Brain microvascular endothelial cell (primary cell): ENCODE measurements around the gene FAM170A.

ENCODE experiments used
- DNase-seq: peaks from one replicate; pipeline ENCODE4 v3.0.0-alpha.2; 2020
- H3K27ac ChIP-seq: fragments of 250-450 bp; sonication (Bioruptor Pico); 2 replicates; pipeline ENCODE4 v1.5.1; 2020; ENCODE audit warnings: mild to moderate bottlenecking, moderate library complexity
- H3K27me3 ChIP-seq: fragments of 250-450 bp; sonication (Bioruptor Pico); replicated peaks from 2 replicates; pipeline ENCODE4 v1.5.1; 2020; ENCODE audit warnings: mild to moderate bottlenecking
- H3K36me3 ChIP-seq: fragments of 250-450 bp; sonication (Bioruptor Pico); replicated peaks from 2 replicates; pipeline ENCODE4 v1.5.1; 2020; ENCODE audit warnings: mild to moderate bottlenecking
- H3K4me3 ChIP-seq: 2 replicates; pipeline ENCODE4 v1.5.1; 2011; ENCODE audit warnings: low read depth, mild to moderate bottlenecking, control low read depth, low read length, moderate library complexity
- CTCF ChIP-seq: IDR thresholded peaks from 2 replicates; pipeline ENCODE4 v1.5.1; 2011; ENCODE audit warnings: low read depth, mild to moderate bottlenecking, moderate library complexity, low read length, control low read depth, inconsistent platforms; ENCODE audit errors: missing control alignments
- in situ Hi-C: cut with HindIII; loops from 2 replicates; pipeline ENCODE4 v1.10.0; 2017; ENCODE audit warnings: low sequenced_read_pairs, low pct_ligation_motif_present

FAM170A gene

GRCh38 chr5:119614838-119615237 is 14.5 kb upstream of the FAM170A start:
- H3K4me3 ChIP-seq, result no peak overlapping the region
- DNase-seq, result no peak
- in situ Hi-C loops, result no loop called here
- TF ChIP-seq CTCF, result no peak
- no peaks in the 10 kb centered on the region for H3K27me3 ChIP-seq
- H3K27ac ChIP-seq, result no peak overlapping the region
- no peaks in the 10 kb centered on the region for H3K36me3 ChIP-seq

- in situ Hi-C loops, result no loop called here
- no peak for DNase-seq
- Histone ChIP-seq H3K27me3 (no peaks in the 10 kb centered on the region), H3K27ac (no peak overlapping the region), H3K4me3 (no peak overlapping the region), H3K36me3 (no peaks in the 10 kb centered on the region)
- no peak for TF ChIP-seq CTCF
Measured at GRCh38 chr5:119626086-119626485, 3.3 kb upstream of the FAM170A start.

- DNase-seq, result no peak
- no peaks in the 10 kb centered on the region for H3K36me3 ChIP-seq
Measured at GRCh38 chr5:119630752-119631440, 1.5 kb downstream of the FAM170A start.

GRCh38 chr5:119631660-119632059 is 2.3 kb downstream of the FAM170A start:
- no peak overlapping the region for H3K27ac ChIP-seq
- H3K36me3 ChIP-seq, result no peaks in the 10 kb centered on the region
- no peak for TF ChIP-seq CTCF
- no peaks in the 10 kb centered on the region for H3K27me3 ChIP-seq
- no peak overlapping the region for H3K4me3 ChIP-seq
- in situ Hi-C loops, result no loop called here
- DNase-seq, result no peak

More at GRCh38 chr5:119630752-119631440, 1.5 kb downstream of the FAM170A start:
- no peak for TF ChIP-seq CTCF
- in situ Hi-C loops, result no loop called here
- Histone ChIP-seq H3K27ac (no peak overlapping the region), H3K4me3 (no peak overlapping the region), H3K27me3 (no peaks in the 10 kb centered on the region)

- DNase-seq, result no peak
- no peak overlapping the region for H3K27ac ChIP-seq
- in situ Hi-C loops, result no loop called here
- H3K27me3 ChIP-seq, result no peaks in the 10 kb centered on the region
- H3K36me3 ChIP-seq, result no peaks in the 10 kb centered on the region
- no peak for TF ChIP-seq CTCF
- H3K4me3 ChIP-seq, result no peak overlapping the region
Measured at GRCh38 chr5:119651486-119651885, 22.1 kb downstream of the FAM170A start.

GRCh38 chr5:119655061-119655460 is 25.7 kb downstream of the FAM170A start:
- no peak for TF ChIP-seq CTCF
- peak; percentile 24 for DNase-seq
- in situ Hi-C loops, result no loop called here
- H3K27ac ChIP-seq, result no peak overlapping the region
- H3K36me3 ChIP-seq, result no peaks in the 10 kb centered on the region
- H3K27me3 ChIP-seq, result no peaks in the 10 kb centered on the region
- H3K4me3 ChIP-seq, result no peak overlapping the region
